ENCODE data around the gene APOC1. TPM values are rescaled to one million over a fixed set of nuclear protein-coding genes. Genes with fewer than 3 reads are reported as not detected.
A peak's percentile ranks its signal among the peaks of the same experiment; 100 is the strongest.
"Not testable (repeated sequence)": the region's sequence is repeated elsewhere in the genome, so short reads cannot be mapped to it uniquely, and the experiment has no call there.

The APOC1 gene
- 2.6 TPM for polyA plus RNA-seq (2013, experiment 1 of 2; ENCODE audit: insufficient read length)
- 5.0 TPM for polyA plus RNA-seq (2013, experiment 2 of 2; ENCODE audit: insufficient read length)

GRCh38 chr19:44914433-44915206 lies at the start of gene APOC1:
Gene APOC1, plus strand, starts transcription at chr19:44914608. Its CDS starts 284 bp downstream, at chr19:44914892.
- peak; percentile 82 for DNase-seq

- DNase-seq = no peak
Measured at GRCh38 chr19:44865196-44865767, 49.1 kb upstream of the APOC1 start.

- DNase-seq = no peak
Measured at GRCh38 chr19:44866664-44867063, 47.7 kb upstream of the APOC1 start.

GRCh38 chr19:44867578-44867977 lies 46.8 kb upstream of the APOC1 start:
- no peak for DNase-seq

- peak; percentile 71 for DNase-seq
Measured at GRCh38 chr19:44869733-44870470, 44.5 kb upstream of the APOC1 start.

- no peak for DNase-seq
Measured at GRCh38 chr19:44871809-44872208, 42.6 kb upstream of the APOC1 start.

- no peak for DNase-seq
Measured at GRCh38 chr19:44872661-44873060, 41.7 kb upstream of the APOC1 start.

- DNase-seq = no peak
Measured at GRCh38 chr19:44874317-44874716, 40.1 kb upstream of the APOC1 start.

GRCh38 chr19:44875666-44876451 lies 38.5 kb upstream of the APOC1 start:
- DNase-seq = peak; percentile 46

GRCh38 chr19:44876930-44877535 lies 37.4 kb upstream of the APOC1 start:
- DNase-seq = no peak

- DNase-seq = no peak
Measured at GRCh38 chr19:44878120-44878865, 36.1 kb upstream of the APOC1 start.

- DNase-seq = no peak
Measured at GRCh38 chr19:44879309-44880065, 34.9 kb upstream of the APOC1 start.

- no peak for DNase-seq
Measured at GRCh38 chr19:44882063-44882462, 32.3 kb upstream of the APOC1 start.

GRCh38 chr19:44882619-44883397 lies 31.6 kb upstream of the APOC1 start:
- not testable (repeated sequence) for DNase-seq

- peak; percentile 64 for DNase-seq
Measured at GRCh38 chr19:44883922-44884321, 30.5 kb upstream of the APOC1 start.

GRCh38 chr19:44884566-44884965 lies 29.8 kb upstream of the APOC1 start:
- DNase-seq = no peak

- DNase-seq = no peak
Measured at GRCh38 chr19:44886141-44886540, 28.3 kb upstream of the APOC1 start.

- DNase-seq = no peak
Measured at GRCh38 chr19:44887648-44888047, 26.8 kb upstream of the APOC1 start.

- DNase-seq = not testable (repeated sequence)
Measured at GRCh38 chr19:44888335-44888734, 26.1 kb upstream of the APOC1 start.

Data from fibroblast of skin of scalp (primary cell).